Measurements from ENCODE around the gene KIRREL3.

KIRREL3 gene

DNA sequence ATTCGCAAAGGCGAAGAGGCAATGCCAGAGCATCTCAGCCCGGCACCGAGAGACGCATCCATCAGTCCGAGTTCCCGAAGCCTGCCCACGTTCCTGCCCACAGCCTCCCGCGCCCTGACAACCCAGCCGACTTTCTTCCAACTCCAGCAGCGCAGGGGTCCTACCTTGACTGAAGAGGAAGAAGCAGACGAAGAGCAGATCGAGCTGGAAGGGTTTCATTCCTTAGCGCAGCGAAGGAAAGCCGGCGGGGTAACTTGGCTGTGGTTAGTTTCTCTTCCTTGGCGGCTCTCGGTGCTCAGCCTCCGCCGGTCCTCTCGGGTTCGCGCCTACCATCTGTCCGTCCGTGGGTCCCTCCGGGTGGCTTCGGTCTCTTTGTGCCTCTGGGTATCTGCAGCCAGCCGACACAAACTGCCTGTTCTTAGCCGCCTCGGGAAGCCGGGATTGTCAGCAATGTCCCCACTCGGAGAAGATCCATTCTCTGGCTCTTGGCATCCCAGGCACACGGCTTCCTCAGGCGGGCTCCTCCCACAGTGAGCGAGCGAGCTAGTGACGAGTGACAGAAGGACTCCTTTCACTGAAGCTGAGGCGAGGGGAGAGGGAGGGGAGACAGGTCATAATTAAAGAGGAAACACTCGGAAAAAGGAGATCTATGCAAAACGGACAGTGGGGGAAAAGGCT is at the start of gene KIRREL3:
KIRREL3 (minus strand) TSS at position 480 of the 678 bp plus-strand sequence.
- Mint-ChIP-seq H3K4me3 (no peak within 1 kb of the TSS), H3K36me3 (ENCODE audit: low read depth) (no peaks in the 10 kb centered on the region), H3K9me3 (no peaks in the 10 kb centered on the region), H3K27me3 (peaks cover 50% of the 10 kb centered on the region), H3K27ac (no peak within 1 kb of the TSS), H3K4me1 (ENCODE audit: low read depth) (no peaks in the 10 kb centered on the region)

DNA sequence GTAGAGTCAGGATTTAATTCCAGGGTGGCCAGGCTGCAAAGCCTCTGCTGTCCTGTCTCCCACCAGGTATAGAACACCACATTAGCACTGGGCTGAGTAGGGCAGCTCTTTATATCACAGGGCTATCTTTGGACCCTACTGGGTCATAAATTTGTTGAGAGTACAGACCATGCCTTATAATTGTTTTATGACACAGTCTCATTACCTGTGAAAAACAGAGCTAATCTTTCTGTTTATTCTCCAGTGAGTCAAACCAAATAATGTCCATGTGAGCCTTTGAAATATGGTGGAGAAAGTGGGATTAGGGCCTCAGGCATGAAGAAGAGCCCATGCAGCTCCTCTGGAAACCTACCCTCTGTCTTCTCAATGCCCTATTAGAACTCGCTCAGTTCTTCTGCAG is 49.6 kb upstream of the KIRREL3 start:
- Mint-ChIP-seq H3K9me3 (no peaks in the 10 kb centered on the region), H3K4me3 (no peak overlapping the region), H3K27ac (no peak overlapping the region), H3K27me3 (no peaks in the 10 kb centered on the region), H3K36me3 (ENCODE audit: low read depth) (no peaks in the 10 kb centered on the region), H3K4me1 (ENCODE audit: low read depth) (no peaks in the 10 kb centered on the region)

DNA sequence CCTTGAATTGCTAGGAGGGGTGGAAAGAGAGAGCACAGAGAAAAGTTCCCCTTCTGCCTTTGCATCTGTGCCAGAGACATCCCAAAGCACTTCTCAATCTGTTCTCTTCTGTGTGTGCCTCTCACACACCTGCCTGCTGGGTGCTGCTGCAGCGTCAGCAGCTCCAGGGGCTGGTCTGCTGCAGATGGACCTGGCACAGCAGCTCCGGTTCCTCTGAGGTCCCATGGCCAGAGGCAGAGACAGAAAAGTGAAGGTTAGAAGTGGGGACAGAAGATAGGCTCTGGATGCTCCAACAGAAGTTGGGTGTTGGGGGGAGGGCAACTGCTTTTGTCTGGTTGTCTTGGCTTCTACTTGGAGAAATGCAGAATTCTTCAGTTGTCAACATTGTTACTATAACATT is 48.9 kb upstream of the KIRREL3 start:
- H3K4me3 Mint-ChIP-seq = no peak overlapping the region
- H3K9me3 Mint-ChIP-seq = no peaks in the 10 kb centered on the region
- no peaks in the 10 kb centered on the region for H3K27me3 Mint-ChIP-seq
- no peaks in the 10 kb centered on the region for H3K4me1 Mint-ChIP-seq (ENCODE audit: low read depth)
- H3K27ac Mint-ChIP-seq = no peak overlapping the region
- no peaks in the 10 kb centered on the region for H3K36me3 Mint-ChIP-seq (ENCODE audit: low read depth)

DNA sequence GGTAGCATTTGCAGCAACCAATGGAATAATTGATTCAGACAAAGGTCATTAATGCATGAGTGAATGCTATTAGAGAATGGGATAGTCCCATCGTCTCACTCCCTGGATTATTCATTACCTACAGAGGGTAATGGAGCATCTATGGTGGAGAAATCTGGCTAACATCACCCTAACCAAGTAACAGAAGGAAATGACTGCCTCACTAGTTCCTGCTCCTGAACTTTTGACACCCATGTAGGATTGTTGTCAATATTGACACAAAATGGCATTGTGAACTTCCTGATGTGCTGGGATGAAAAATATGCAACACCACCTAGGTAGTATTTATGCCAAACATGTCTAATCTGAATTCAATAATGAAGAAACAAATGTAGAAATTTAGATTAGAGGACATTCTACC is 44.0 kb upstream of the KIRREL3 start:
- Mint-ChIP-seq H3K4me1 (ENCODE audit: low read depth) (no peaks in the 10 kb centered on the region), H3K27ac (no peak overlapping the region), H3K36me3 (ENCODE audit: low read depth) (no peaks in the 10 kb centered on the region), H3K27me3 (no peaks in the 10 kb centered on the region), H3K9me3 (peaks cover 6% of the 10 kb centered on the region), H3K4me3 (no peak overlapping the region)

DNA sequence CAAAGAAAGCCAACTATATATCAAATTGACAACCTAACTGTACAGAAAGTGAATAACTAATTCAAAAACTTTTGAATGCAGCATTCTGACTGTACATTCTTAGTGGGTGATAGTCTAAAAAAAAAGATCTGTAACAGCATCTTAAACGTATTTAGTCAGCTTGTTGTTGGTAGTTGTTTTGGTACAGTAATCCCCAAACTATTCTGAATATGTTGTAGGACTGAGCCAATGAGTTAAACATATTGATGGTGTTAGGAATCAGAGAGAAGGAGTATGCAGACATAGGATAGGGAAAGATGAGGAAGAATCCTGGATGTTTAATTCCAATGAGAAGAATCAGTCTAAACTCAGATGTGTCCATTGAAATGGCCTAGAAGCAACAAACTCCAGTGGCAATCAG is 41.9 kb upstream of the KIRREL3 start:
- no peak overlapping the region for H3K4me3 Mint-ChIP-seq

DNA sequence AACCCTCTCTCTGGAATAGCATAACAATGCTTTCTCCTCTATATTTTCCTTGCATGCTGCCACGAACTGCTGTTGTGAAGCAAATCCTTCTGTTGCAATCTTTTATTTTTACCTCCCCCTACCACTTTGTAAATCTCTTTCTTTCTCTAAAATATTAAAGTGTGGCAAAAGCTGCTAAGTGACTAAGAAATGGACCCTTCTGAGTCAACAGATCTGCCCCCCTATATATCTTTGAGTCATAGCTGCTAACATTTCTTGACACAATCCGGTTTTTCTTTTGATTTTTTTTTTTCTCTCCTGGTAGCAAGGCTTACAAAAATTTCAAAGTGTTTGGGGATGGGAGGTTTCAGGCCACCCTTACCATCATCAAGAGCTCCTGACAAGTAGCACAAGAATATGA is 39.0 kb upstream of the KIRREL3 start:
- Mint-ChIP-seq H3K4me3 (no peak overlapping the region), H3K27me3 (peaks cover 8% of the 10 kb centered on the region), H3K4me1 (ENCODE audit: low read depth) (no peaks in the 10 kb centered on the region), H3K27ac (no peak overlapping the region), H3K9me3 (peaks cover 6% of the 10 kb centered on the region), H3K36me3 (ENCODE audit: low read depth) (no peaks in the 10 kb centered on the region)

More for the DNA sequence above, 41.9 kb upstream of the KIRREL3 start:
- H3K27ac Mint-ChIP-seq = no peak overlapping the region
- H3K9me3 Mint-ChIP-seq = peaks cover 6% of the 10 kb centered on the region
- no peaks in the 10 kb centered on the region for H3K36me3 Mint-ChIP-seq (ENCODE audit: low read depth)
- no peaks in the 10 kb centered on the region for H3K4me1 Mint-ChIP-seq (ENCODE audit: low read depth)
- peaks cover 8% of the 10 kb centered on the region for H3K27me3 Mint-ChIP-seq

DNA sequence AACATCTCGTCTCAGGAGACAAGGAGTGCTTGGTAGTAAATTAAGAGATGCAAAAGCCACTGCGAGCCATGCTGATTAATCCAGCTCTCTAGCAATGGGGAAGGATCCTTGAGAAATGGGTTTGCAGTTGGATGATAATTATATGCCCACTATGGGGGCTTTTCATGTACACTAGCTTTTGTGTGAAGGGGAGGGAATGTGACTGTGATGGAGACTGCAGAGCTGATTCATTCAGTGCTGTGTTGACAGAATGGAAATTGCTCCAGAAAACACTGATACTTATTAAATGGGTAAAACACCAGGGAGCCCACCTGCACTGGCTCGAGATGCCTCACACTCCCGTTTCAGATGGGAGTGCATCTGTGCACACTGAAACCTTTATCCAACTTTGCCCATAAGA is 37.0 kb upstream of the KIRREL3 start:
- Mint-ChIP-seq H3K27ac (no peak overlapping the region), H3K27me3 (peaks cover 8% of the 10 kb centered on the region), H3K4me1 (ENCODE audit: low read depth) (no peaks in the 10 kb centered on the region), H3K36me3 (ENCODE audit: low read depth) (no peaks in the 10 kb centered on the region), H3K9me3 (peaks cover 9% of the 10 kb centered on the region), H3K4me3 (no peak overlapping the region)

DNA sequence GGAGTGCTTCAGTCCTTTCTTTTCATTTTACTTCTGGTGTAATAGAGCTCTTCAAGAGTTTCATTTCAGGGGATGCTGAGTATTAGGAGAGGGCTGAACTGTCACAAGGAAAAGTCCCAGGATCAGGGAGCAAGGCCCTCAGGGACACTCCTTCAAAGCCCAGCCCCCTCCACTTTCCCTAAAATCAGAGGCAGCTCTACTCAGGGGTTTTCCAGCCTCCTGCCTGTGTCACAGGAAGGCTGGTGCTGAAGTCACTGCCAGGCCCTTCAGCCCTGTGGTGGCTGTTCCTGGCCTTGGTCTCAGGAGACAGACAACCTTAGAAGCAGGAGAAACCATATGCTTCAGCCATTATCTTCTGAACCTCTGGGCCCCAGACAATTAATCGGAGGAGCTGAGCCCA is 36.4 kb upstream of the KIRREL3 start:
- peaks cover 8% of the 10 kb centered on the region for H3K27me3 Mint-ChIP-seq

DNA sequence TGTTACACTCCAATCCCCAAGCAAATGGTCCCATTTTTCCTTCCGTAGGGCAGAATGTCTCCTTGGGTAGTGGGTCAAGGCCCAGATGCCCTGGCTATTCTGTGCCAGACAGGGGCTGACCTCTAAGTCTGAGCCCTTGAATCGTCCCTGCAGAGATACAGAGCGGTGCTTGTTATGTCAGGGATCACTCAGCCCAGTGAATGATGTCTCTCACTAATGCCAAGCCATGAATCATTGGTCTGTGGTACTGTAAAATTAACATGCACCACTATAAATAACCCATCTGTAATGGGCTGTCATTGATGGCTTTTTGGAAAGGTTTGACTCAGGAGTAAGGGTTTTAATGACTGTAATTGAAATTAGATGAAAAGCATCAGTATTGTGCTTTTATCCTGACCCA is 35.3 kb upstream of the KIRREL3 start:
- Mint-ChIP-seq H3K27ac (no peak overlapping the region), H3K9me3 (peaks cover 10% of the 10 kb centered on the region), H3K27me3 (peaks cover 8% of the 10 kb centered on the region), H3K4me1 (ENCODE audit: low read depth) (no peaks in the 10 kb centered on the region), H3K36me3 (ENCODE audit: low read depth) (no peaks in the 10 kb centered on the region), H3K4me3 (no peak overlapping the region)

More for the DNA sequence above, 36.4 kb upstream of the KIRREL3 start:
- peaks cover 10% of the 10 kb centered on the region for H3K9me3 Mint-ChIP-seq
- no peak overlapping the region for H3K27ac Mint-ChIP-seq
- no peaks in the 10 kb centered on the region for H3K4me1 Mint-ChIP-seq (ENCODE audit: low read depth)
- H3K4me3 Mint-ChIP-seq = no peak overlapping the region
- H3K36me3 Mint-ChIP-seq (ENCODE audit: low read depth) = no peaks in the 10 kb centered on the region

DNA sequence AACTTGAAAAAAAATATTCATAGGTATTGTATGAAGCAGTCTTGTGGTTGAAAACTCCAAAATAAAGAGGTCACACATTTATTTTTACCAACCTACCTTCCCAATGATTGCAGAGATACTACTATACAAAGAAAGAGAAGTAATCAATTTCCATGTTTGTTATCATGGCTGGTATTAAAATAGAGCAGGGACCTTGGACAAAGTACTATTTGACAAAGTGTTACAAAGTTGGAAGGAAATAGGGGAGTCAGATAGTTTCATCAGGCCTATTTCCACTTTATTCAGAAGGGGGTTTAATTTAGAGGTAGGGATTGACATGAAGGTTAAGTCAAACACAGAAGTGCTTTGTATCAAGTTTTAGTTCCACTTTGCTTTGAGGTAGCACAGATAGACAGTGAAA is 34.4 kb upstream of the KIRREL3 start:
- H3K4me1 Mint-ChIP-seq (ENCODE audit: low read depth) = no peaks in the 10 kb centered on the region
- H3K4me3 Mint-ChIP-seq = no peak overlapping the region
- peaks cover 10% of the 10 kb centered on the region for H3K9me3 Mint-ChIP-seq
- peaks cover 8% of the 10 kb centered on the region for H3K27me3 Mint-ChIP-seq
- no peak overlapping the region for H3K27ac Mint-ChIP-seq
- H3K36me3 Mint-ChIP-seq (ENCODE audit: low read depth) = no peaks in the 10 kb centered on the region

DNA sequence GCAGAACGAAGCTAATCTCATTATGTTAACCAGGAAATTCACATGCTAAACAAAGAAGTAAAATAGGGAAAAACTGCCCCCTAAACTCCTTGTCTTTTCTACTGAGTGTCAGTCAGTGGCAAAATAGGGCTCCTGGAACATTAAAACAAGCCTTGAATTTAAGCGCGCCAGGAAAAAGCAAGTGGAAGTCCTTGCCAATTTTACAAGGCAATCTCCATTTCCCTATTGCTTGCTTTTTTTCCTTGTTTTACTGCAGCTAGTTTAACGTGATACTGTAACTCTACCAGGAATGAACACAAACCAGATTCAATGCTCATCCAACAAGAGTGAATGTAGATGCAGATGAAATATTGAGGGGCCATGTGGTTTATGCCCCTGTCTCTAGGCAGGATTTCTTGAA is 28.1 kb upstream of the KIRREL3 start:
- Mint-ChIP-seq H3K27ac (no peak overlapping the region), H3K9me3 (peaks cover 10% of the 10 kb centered on the region), H3K4me1 (ENCODE audit: low read depth) (no peaks in the 10 kb centered on the region), H3K36me3 (ENCODE audit: low read depth) (no peaks in the 10 kb centered on the region), H3K4me3 (no peak overlapping the region), H3K27me3 (no peaks in the 10 kb centered on the region)

DNA sequence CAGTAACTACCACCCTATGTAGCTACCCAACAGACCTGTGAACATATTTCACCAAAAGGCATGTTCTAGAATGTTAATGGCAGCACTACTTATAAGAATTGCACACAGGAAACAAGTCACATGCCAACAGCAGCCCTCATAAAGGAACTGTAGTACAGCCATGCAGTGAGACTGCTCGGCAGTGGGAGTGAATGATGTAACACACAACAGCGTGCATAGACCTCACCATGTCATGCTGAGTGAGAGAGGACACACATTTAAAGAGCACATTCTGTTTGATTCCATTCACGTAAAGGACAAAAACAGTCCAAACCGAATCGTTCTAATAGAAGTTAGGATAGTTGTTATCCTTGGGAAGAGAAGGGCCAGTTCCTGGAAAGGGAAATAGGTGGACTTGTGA is 27.2 kb upstream of the KIRREL3 start:
- Mint-ChIP-seq H3K4me3 (no peak overlapping the region), H3K4me1 (ENCODE audit: low read depth) (no peaks in the 10 kb centered on the region), H3K9me3 (peaks cover 3% of the 10 kb centered on the region), H3K27ac (no peak overlapping the region), H3K36me3 (ENCODE audit: low read depth) (no peaks in the 10 kb centered on the region), H3K27me3 (no peaks in the 10 kb centered on the region)

DNA sequence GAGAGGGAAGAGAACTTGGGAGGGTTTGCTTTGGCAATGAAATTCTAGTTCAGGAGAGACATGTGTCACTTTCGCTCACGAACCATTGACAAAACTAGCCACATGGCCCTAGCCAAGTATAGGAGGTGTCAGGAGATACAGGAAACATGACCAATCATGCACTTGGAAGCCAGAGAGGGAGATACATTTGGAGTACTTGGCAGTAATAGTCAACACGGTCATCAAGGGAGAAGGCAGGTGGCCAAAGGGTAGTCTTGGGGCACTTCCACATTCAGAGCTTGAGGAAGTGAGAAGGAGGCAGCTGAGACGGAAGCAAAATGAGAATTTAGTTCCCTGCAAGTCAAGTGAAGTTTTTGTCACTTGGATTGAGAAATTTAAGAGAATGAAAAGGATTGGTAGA is 26.4 kb upstream of the KIRREL3 start:
- no peak overlapping the region for H3K4me3 Mint-ChIP-seq
- no peaks in the 10 kb centered on the region for H3K36me3 Mint-ChIP-seq (ENCODE audit: low read depth)
- no peak overlapping the region for H3K27ac Mint-ChIP-seq
- H3K27me3 Mint-ChIP-seq = no peaks in the 10 kb centered on the region
- no peaks in the 10 kb centered on the region for H3K9me3 Mint-ChIP-seq
- no peaks in the 10 kb centered on the region for H3K4me1 Mint-ChIP-seq (ENCODE audit: low read depth)

DNA sequence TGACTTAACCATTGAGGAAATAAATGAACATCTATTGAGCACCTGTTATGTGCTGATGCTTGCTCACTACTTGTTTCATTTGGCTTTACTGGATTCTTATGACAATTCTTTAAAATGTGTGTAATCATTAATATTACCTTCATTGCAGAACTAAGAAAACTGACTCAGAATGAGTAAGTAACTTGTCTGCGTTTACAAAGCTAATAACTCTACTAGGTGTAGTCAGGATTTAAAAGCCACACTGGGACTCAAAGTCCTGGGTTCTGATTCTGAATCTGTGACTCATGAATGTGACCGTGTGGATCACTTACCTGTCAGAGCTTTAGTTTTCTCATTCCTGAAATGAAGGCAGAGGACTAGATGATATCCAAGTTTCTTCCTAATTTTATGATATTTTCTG is 23.4 kb upstream of the KIRREL3 start:
- Mint-ChIP-seq H3K36me3 (ENCODE audit: low read depth) (no peaks in the 10 kb centered on the region), H3K27ac (no peak overlapping the region), H3K4me3 (no peak overlapping the region), H3K4me1 (ENCODE audit: low read depth) (no peaks in the 10 kb centered on the region), H3K9me3 (no peaks in the 10 kb centered on the region), H3K27me3 (peaks cover 3% of the 10 kb centered on the region)

DNA sequence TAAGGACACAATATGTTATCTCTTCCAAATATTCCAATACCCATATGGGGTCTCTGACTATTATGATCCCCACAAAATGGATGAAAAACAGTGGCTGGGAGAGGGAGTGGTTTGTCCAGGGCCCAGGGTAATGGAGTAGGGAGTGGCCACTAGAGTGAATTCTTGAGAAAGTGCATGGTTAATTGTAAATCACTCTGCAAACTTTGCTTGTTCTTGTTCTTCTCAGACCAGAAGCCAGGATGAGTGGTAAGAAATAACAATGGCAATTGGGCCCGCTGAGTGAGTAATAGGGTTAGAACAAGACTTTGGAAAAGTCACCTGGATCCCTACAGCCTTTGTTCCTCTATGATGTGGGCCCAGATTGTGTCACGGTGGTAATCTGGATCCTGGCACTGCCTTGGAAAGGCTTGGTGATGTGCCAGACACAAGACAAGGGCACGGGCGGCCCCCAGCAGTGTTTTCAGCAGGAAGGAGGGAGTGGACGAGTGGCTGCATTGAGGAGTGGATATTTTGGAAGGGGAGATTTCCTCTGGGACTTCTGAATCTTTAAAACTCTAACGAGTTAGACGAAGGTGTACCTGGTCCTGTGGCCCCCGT is 18.2 kb upstream of the KIRREL3 start:
- H3K4me3 Mint-ChIP-seq = no peak overlapping the region
- no peaks in the 10 kb centered on the region for H3K4me1 Mint-ChIP-seq (ENCODE audit: low read depth)
- H3K27me3 Mint-ChIP-seq = peaks cover 3% of the 10 kb centered on the region
- no peak overlapping the region for H3K27ac Mint-ChIP-seq
- H3K36me3 Mint-ChIP-seq (ENCODE audit: low read depth) = no peaks in the 10 kb centered on the region
- no peaks in the 10 kb centered on the region for H3K9me3 Mint-ChIP-seq

DNA sequence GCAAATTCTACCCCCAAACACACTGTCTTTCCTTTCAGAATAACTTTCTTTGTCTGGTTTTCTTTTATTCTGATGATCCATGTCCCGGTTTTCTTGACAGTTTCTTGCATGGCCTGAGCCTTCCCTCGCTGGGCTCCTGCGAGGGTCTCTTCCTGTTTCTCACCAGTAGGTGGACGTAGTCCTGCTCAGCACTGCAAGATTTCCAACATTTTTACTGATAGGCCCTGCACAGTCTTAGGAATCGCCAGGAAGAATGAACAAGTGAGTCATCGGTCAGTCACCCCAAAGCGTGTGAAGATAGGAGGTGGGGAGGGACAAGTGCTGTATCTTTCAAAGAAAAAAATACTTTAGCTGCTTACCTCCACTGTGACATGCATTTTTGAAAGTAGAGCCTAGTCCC is 16.9 kb upstream of the KIRREL3 start:
- Mint-ChIP-seq H3K36me3 (ENCODE audit: low read depth) (no peaks in the 10 kb centered on the region), H3K27me3 (peaks cover 9% of the 10 kb centered on the region), H3K9me3 (no peaks in the 10 kb centered on the region), H3K4me3 (no peak overlapping the region), H3K4me1 (ENCODE audit: low read depth) (no peaks in the 10 kb centered on the region), H3K27ac (no peak overlapping the region)
